ENCODE results near the gene C12orf42. TPM values are rescaled to one million over a fixed set of nuclear protein-coding genes. Genes with fewer than 3 reads are reported as not detected.

Gene C12orf42
- total and polyA plus RNA-seq, 10 of the 15 experiments (the other 5 are each of a cell fraction or from before 2014, with no cell fraction given) = 1.4 to 7.0 (median 2.4) TPM

GRCh38 chr12:103392722-103393121 lies 103.0 kb downstream of the C12orf42 start (continued):
- TF ChIP-seq, protein P1, sequence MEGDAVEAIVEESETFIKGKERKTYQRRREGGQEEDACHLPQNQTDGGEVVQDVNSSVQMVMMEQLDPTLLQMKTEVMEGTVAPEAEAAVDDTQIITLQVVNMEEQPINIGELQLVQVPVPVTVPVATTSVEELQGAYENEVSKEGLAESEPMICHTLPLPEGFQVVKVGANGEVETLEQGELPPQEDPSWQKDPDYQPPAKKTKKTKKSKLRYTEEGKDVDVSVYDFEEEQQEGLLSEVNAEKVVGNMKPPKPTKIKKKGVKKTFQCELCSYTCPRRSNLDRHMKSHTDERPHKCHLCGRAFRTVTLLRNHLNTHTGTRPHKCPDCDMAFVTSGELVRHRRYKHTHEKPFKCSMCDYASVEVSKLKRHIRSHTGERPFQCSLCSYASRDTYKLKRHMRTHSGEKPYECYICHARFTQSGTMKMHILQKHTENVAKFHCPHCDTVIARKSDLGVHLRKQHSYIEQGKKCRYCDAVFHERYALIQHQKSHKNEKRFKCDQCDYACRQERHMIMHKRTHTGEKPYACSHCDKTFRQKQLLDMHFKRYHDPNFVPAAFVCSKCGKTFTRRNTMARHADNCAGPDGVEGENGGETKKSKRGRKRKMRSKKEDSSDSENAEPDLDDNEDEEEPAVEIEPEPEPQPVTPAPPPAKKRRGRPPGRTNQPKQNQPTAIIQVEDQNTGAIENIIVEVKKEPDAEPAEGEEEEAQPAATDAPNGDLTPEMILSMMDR (IDR thresholded peaks at IDR 0.05 in 2 of 3, conservative IDR thresholded peaks at IDR 0.05 in 1 of 3; ENCODE audit: control insufficient read depth in 2 of 3, extremely low read depth in 1 of 3, insufficient read depth in 1 of 3, low read depth in 3 of 3, low read length in 3 of 3) = no peak
- TF ChIP-seq SPI1 (IDR thresholded peaks at IDR 0.05; ENCODE audit: borderline replicate concordance, insufficient read depth, low read depth, low read length) (no peak), HDAC2 (IDR thresholded peaks at IDR 0.05) (no peak), BACH1 (IDR thresholded peaks at IDR 0.05; ENCODE audit: borderline replicate concordance) (no peak), NFYB (IDR thresholded peaks at IDR 0.05; ENCODE audit: insufficient read depth, low read depth, low read length) (no peak), TCF12 (IDR thresholded peaks at IDR 0.05; ENCODE audit: low read depth, low read length) (peak; percentile 92)

- ATAC-seq (no peak), FAIRE-seq (no peak), DNase-seq (ENCODE audit: low read depth, low spot score) (no peak)
- ChIA-PET POLR2A (interaction anchor here (1.1 kb wide), 1 partner anchor 13 kb away, joined by 3 read pairs; no protein-coding TSS in a partner anchor), CTCF (no interaction called here), RAD21 (ENCODE audit: unreplicated experiment) (no interaction called here), SMC1A (ENCODE audit: uncharacterized antibody, unreplicated experiment) (no interaction called here)
- Histone ChIP-seq H3K4me1 (ENCODE audit: control insufficient read depth, insufficient read depth, low read length) (peaks cover 8% of the 10 kb centered on the region), H3K9ac (ENCODE audit: control insufficient read depth, insufficient read depth, low read length) (no peak overlapping the region), H3K27me3 (replicated peaks in 1 of 2; ENCODE audit: control insufficient read depth in 2 of 2, insufficient read depth in 2 of 2, low read length in 1 of 2) (no peaks in the 10 kb centered on the region), H3K9me3 (replicated peaks; ENCODE audit: control insufficient read depth, insufficient read depth, low read length) (peaks cover 13% of the 10 kb centered on the region; the same call in 2 of the 3 replicates), H3K79me2 (ENCODE audit: control insufficient read depth, insufficient read depth, low read length) (no peaks in the 10 kb centered on the region), H4K20me1 (ENCODE audit: control insufficient read depth, insufficient read depth) (no peaks in the 10 kb centered on the region), H3K27ac (ENCODE audit: control insufficient read depth, insufficient read depth) (no peak overlapping the region), H2AFZ (ENCODE audit: control insufficient read depth, low read depth, low read length) (no peak overlapping the region), H3K36me3 (ENCODE audit: control insufficient read depth in 2 of 2, insufficient read depth in 2 of 2, low read length in 1 of 2) (no peaks in the 10 kb centered on the region), H3K4me2 (ENCODE audit: control insufficient read depth, insufficient read depth) (no peak overlapping the region), H3K4me3 (no peak overlapping the region)
- no TSS peak for BruUV-seq (replicated peaks)
- TF ChIP-seq GATAD2B (conservative IDR thresholded peaks at IDR 0.05; ENCODE audit: low read depth) (no peak), NR2F1 (conservative IDR thresholded peaks at IDR 0.05) (no peak), SUPT20H (IDR thresholded peaks at IDR 0.05; ENCODE audit: borderline replicate concordance, control insufficient read depth, low read depth, low read length) (no peak)
- TF ChIP-seq, protein P2, sequence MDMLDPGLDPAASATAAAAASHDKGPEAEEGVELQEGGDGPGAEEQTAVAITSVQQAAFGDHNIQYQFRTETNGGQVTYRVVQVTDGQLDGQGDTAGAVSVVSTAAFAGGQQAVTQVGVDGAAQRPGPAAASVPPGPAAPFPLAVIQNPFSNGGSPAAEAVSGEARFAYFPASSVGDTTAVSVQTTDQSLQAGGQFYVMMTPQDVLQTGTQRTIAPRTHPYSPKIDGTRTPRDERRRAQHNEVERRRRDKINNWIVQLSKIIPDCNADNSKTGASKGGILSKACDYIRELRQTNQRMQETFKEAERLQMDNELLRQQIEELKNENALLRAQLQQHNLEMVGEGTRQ (IDR thresholded peaks at IDR 0.05; ENCODE audit: borderline replicate concordance, low read depth, low read length) = no peak
- in situ Hi-C loops (cut with MboI) = no loop called here
- WGBS (ENCODE audit: insufficient coverage, insufficient replicate concordance, low lambda C conversion rate, missing lambda C conversion rate) = 61% methylated on average over 4 of the region's 4 CpGs
- intact Hi-C loops (cut with micrococcal nuclease; ENCODE audit: unreplicated experiment) = no loop called here
These were observed 104.7 kb downstream of the C12orf42 start for GRCh38 chr12:103391103-103391502.

Data from GM12878 (cell line).